HG03520 (cell line): ENCODE measurements around the gene TGFB1.
"Not testable (repeated sequence)": the region's sequence is repeated elsewhere in the genome, so short reads cannot be mapped to it uniquely, and the experiment has no call there.

Experiments
- ATAC-seq: cut with Tn5 transposase; IDR thresholded peaks from one replicate; pipeline ENCODE4 v1.9.1; 2021; ENCODE audit warnings: mild to moderate bottlenecking, moderate library complexity; ENCODE audit not compliant: unreplicated experiment

The TGFB1 gene

GRCh38 chr19:41371119-41371518 lies 17.4 kb upstream of the TGFB1 start:
- ATAC-seq, result not testable (repeated sequence)

- ATAC-seq, result no peak
Measured at GRCh38 chr19:41369769-41370168, 16.0 kb upstream of the TGFB1 start.

GRCh38 chr19:41367848-41368301 lies 14.2 kb upstream of the TGFB1 start:
- ATAC-seq, result no peak

- no peak for ATAC-seq
Measured at GRCh38 chr19:41366089-41366488, 12.4 kb upstream of the TGFB1 start.

- ATAC-seq, result no peak
Measured at GRCh38 chr19:41364524-41365391, 11.0 kb upstream of the TGFB1 start.

- ATAC-seq, result peak; percentile 78
Measured at GRCh38 chr19:41363753-41364523, 10.2 kb upstream of the TGFB1 start, which contains the start of gene B9D2. B9D2 (minus strand) TSS chr19:41364149; CDS start chr19:41363519, 630 bp downstream.

- no peak for ATAC-seq
Measured at GRCh38 chr19:41363371-41363752, 9.6 kb upstream of the TGFB1 start.

- ATAC-seq, result no peak
Measured at GRCh38 chr19:41362143-41362847, 8.6 kb upstream of the TGFB1 start.

GRCh38 chr19:41359741-41360140 lies 6.0 kb upstream of the TGFB1 start:
- ATAC-seq, result no peak

- ATAC-seq, result no peak
Measured at GRCh38 chr19:41357746-41358145, 4.0 kb upstream of the TGFB1 start.

GRCh38 chr19:41356984-41357739 lies 3.4 kb upstream of the TGFB1 start:
- ATAC-seq, result no peak

GRCh38 chr19:41355802-41356201 lies 2.1 kb upstream of the TGFB1 start:
- no peak for ATAC-seq

GRCh38 chr19:41355035-41355434 lies 1.3 kb upstream of the TGFB1 start:
- no peak for ATAC-seq

GRCh38 chr19:41354343-41354953 lies 726 bp upstream of the TGFB1 start:
- ATAC-seq, result no peak

GRCh38 chr19:41352609-41353465 lies 885 bp downstream of the TGFB1 start:
- no peak for ATAC-seq

- ATAC-seq, result no peak
Measured at GRCh38 chr19:41352279-41352608, 1.5 kb downstream of the TGFB1 start.

GRCh38 chr19:41351339-41352245 lies 2.1 kb downstream of the TGFB1 start:
- peak; percentile 41 for ATAC-seq

GRCh38 chr19:41350735-41351338 lies 2.9 kb downstream of the TGFB1 start:
- peak; percentile 0 for ATAC-seq
